Occipital lobe (tissue), 2 donors: ENCODE data around the gene MADD. TPM values are rescaled to one million over a fixed set of nuclear protein-coding genes. Genes with fewer than 3 reads are reported as not detected.

Source experiments
- DNase-seq: peaks from one replicate; lab custom pipeline; 2025; lab: John Stamatoyannopoulos, UW
- total RNA-seq: library from RNA; depleted of rRNA; stranded (reverse); fragments of >200 nt; gene quantifications from one replicate; pipeline ENCODE4 v1.2.3, GENCODE V29; 2014

The MADD gene
- total RNA-seq, 1 donor from 2014 or later, result 58.0 TPM

GRCh38 chr11:47338396-47339241 lies 68.7 kb downstream of the MADD start:
- no peak for DNase-seq

GRCh38 chr11:47340010-47340409 lies 70.1 kb downstream of the MADD start:
- DNase-seq, result no peak

- no peak for DNase-seq
Observed at GRCh38 chr11:47340980-47341775, 71.2 kb downstream of the MADD start.

GRCh38 chr11:47342036-47342803 lies 72.3 kb downstream of the MADD start:
- no peak for DNase-seq

- no peak for DNase-seq
Observed at GRCh38 chr11:47342854-47343253, 72.9 kb downstream of the MADD start.

- DNase-seq, result no peak
Observed at GRCh38 chr11:47345890-47346563, 76.1 kb downstream of the MADD start.

- DNase-seq, result no peak
Observed at GRCh38 chr11:47347137-47347536, 77.2 kb downstream of the MADD start.

- no peak for DNase-seq
Observed at GRCh38 chr11:47348131-47348802, 78.3 kb downstream of the MADD start.

- no peak for DNase-seq
Observed at GRCh38 chr11:47348859-47349258, 78.9 kb downstream of the MADD start.

- no peak for DNase-seq
Observed at GRCh38 chr11:47349521-47350095, 79.7 kb downstream of the MADD start.

GRCh38 chr11:47350315-47350714 lies 80.4 kb downstream of the MADD start:
- no peak for DNase-seq

- DNase-seq, result no peak
Observed at GRCh38 chr11:47351156-47352126, 81.5 kb downstream of the MADD start.

- DNase-seq, result no peak
Observed at GRCh38 chr11:47352556-47352955, 82.6 kb downstream of the MADD start, which contains the start of gene MYBPC3. TSS of gene MYBPC3 (minus strand) at chr11:47352702. CDS start at chr11:47352647, 55 bp downstream.

GRCh38 chr11:47353978-47354774 lies 84.2 kb downstream of the MADD start:
- no peak for DNase-seq

GRCh38 chr11:47354913-47355282 lies 85.0 kb downstream of the MADD start:
- DNase-seq, result no peak

GRCh38 chr11:47355283-47356128 lies 85.6 kb downstream of the MADD start:
- DNase-seq, result peak; percentile 81
